Loucy (cell line): Measurements from ENCODE around the gene CTCFL.

Source experiments
- H2AFZ ChIP-seq: fragments of 200-600 bp; sonication (generic); 2 replicates; pipeline ENCODE4 v1.6.0; 2016; ENCODE audit warnings: antibody characterized with exemption, mild to moderate bottlenecking, low read length, moderate library complexity
- H3F3A ChIP-seq: fragments of 200-600 bp; 2 replicates; pipeline ENCODE4 v1.6.0; 2016; ENCODE audit warnings: antibody characterized with exemption, low read depth, mild to moderate bottlenecking
- H3K27me3 ChIP-seq: fragments of 200-600 bp; sonication (generic); 2 replicates; pipeline ENCODE4 v1.6.1; 2014; ENCODE audit warnings: low read length, mild to moderate bottlenecking; ENCODE audit not compliant: insufficient read depth, poor library complexity, severe bottlenecking
- H3K36me3 ChIP-seq: fragments of 200-600 bp; sonication (generic); 2 replicates; pipeline ENCODE4 v1.6.1; 2016; ENCODE audit warnings: low read length; ENCODE audit not compliant: insufficient read depth
- H3K4me1 ChIP-seq: fragments of 200-600 bp; sonication (generic); 2 replicates; pipeline ENCODE4 v1.5.1; 2014; ENCODE audit warnings: low read length, mild to moderate bottlenecking; ENCODE audit not compliant: insufficient read depth, poor library complexity, severe bottlenecking
- H3K4me2 ChIP-seq: fragments of 200-600 bp; sonication (generic); 2 replicates; pipeline ENCODE4 v1.6.0; 2014; ENCODE audit warnings: antibody characterized with exemption, low read length, low read depth, mild to moderate bottlenecking; ENCODE audit not compliant: poor library complexity, severe bottlenecking
- H3K4me3 ChIP-seq: fragments of 200-600 bp; sonication (generic); 2 replicates; pipeline ENCODE4 v1.5.1; 2014; ENCODE audit warnings: low read length, mild to moderate bottlenecking, mixed read lengths; ENCODE audit not compliant: poor library complexity, severe bottlenecking
- H3K79me2 ChIP-seq: fragments of 200-600 bp; sonication (generic); 2 replicates; pipeline ENCODE4 v1.6.1; 2014; ENCODE audit warnings: low read length; ENCODE audit not compliant: insufficient read depth
- H3K9ac ChIP-seq: fragments of 200-600 bp; sonication (generic); 2 replicates; pipeline ENCODE4 v1.6.0; 2014; ENCODE audit warnings: mild to moderate bottlenecking, low read depth, low read length, moderate library complexity; ENCODE audit not compliant: poor library complexity, severe bottlenecking
- H3K9me2 ChIP-seq: fragments of 200-600 bp; sonication (generic); replicated peaks from 2 replicates; pipeline ENCODE4 v1.6.1; 2016; ENCODE audit warnings: low read depth, low read length, mixed read lengths
- H3K9me3 ChIP-seq: fragments of 200-600 bp; sonication (generic); 2 replicates; pipeline ENCODE4 v1.6.1; 2014; ENCODE audit warnings: mild to moderate bottlenecking, antibody characterized with exemption, low read length, low read depth; ENCODE audit not compliant: insufficient read depth
- H4K20me1 ChIP-seq: fragments of 200-600 bp; sonication (generic); 2 replicates; pipeline ENCODE4 v1.6.0; 2014; ENCODE audit warnings: antibody characterized with exemption, low read length, mild to moderate bottlenecking; ENCODE audit not compliant: insufficient read depth, poor library complexity, severe bottlenecking
- EZH2phosphoT487 ChIP-seq: fragments of 200-600 bp; IDR thresholded peaks from 2 replicates; pipeline ENCODE4 v1.6.1; 2018; ENCODE audit warnings: antibody characterized with exemption, mild to moderate bottlenecking, moderate library complexity, borderline replicate concordance
- TF ChIP-seq, protein P1 (sequence below): fragments of 200-600 bp; sonication (generic); conservative IDR thresholded peaks from 2 replicates; pipeline ENCODE4 v1.5.1; 2014; ENCODE audit warnings: mild to moderate bottlenecking, antibody characterized with exemption, low read length

The CTCFL gene

DNA sequence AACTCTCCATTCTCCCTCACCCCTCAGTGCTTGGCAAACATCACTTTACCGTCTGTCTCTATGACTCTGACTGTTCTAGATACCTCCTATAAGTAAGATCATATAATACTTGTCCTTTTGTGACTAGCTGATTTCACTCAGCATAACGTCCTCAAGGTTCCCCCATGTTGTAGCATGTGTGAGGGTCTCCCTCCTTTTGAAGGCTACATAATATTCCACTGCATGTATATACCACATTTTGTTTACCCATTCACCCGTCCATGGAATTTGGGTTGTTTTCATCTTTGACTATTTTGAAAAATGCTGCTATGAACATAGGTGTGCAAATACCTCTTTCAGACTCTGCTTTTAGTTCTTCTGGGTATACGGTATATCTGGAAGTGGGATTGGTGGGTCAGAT lies 28.3 kb downstream of the CTCFL start:
- Histone ChIP-seq H3K4me3 (no peak overlapping the region), H3K4me2 (no peak overlapping the region), H4K20me1 (no peaks in the 10 kb centered on the region), H3K9me3 (no peaks in the 10 kb centered on the region), H3F3A (no peaks in the 10 kb centered on the region), H3K36me3 (no peaks in the 10 kb centered on the region), H3K27me3 (no peaks in the 10 kb centered on the region), H3K9me2 (no peaks in the 10 kb centered on the region), H3K79me2 (no peaks in the 10 kb centered on the region), H3K9ac (no peak overlapping the region), H3K4me1 (peaks cover 38% of the 10 kb centered on the region), H2AFZ (no peak overlapping the region)
- no peak for TF ChIP-seq EZH2phosphoT487
- TF ChIP-seq, protein P1, sequence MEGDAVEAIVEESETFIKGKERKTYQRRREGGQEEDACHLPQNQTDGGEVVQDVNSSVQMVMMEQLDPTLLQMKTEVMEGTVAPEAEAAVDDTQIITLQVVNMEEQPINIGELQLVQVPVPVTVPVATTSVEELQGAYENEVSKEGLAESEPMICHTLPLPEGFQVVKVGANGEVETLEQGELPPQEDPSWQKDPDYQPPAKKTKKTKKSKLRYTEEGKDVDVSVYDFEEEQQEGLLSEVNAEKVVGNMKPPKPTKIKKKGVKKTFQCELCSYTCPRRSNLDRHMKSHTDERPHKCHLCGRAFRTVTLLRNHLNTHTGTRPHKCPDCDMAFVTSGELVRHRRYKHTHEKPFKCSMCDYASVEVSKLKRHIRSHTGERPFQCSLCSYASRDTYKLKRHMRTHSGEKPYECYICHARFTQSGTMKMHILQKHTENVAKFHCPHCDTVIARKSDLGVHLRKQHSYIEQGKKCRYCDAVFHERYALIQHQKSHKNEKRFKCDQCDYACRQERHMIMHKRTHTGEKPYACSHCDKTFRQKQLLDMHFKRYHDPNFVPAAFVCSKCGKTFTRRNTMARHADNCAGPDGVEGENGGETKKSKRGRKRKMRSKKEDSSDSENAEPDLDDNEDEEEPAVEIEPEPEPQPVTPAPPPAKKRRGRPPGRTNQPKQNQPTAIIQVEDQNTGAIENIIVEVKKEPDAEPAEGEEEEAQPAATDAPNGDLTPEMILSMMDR: no peak

GRCh38 chr20:57495978-57496377 lies 29.0 kb downstream of the CTCFL start:
- no peaks in the 10 kb centered on the region for H3K9me2 ChIP-seq
- H3K9me3 ChIP-seq: no peaks in the 10 kb centered on the region
- no peaks in the 10 kb centered on the region for H3F3A ChIP-seq
- H3K4me1 ChIP-seq: peaks cover 40% of the 10 kb centered on the region
- H3K36me3 ChIP-seq: no peaks in the 10 kb centered on the region
- TF ChIP-seq, protein P1: no peak
- no peak for TF ChIP-seq EZH2phosphoT487
- no peaks in the 10 kb centered on the region for H3K79me2 ChIP-seq
- no peak overlapping the region for H3K9ac ChIP-seq
- no peak overlapping the region for H3K4me3 ChIP-seq
- H3K27me3 ChIP-seq: no peaks in the 10 kb centered on the region
- H2AFZ ChIP-seq: no peak overlapping the region
- H3K4me2 ChIP-seq: no peak overlapping the region
- no peaks in the 10 kb centered on the region for H4K20me1 ChIP-seq

DNA sequence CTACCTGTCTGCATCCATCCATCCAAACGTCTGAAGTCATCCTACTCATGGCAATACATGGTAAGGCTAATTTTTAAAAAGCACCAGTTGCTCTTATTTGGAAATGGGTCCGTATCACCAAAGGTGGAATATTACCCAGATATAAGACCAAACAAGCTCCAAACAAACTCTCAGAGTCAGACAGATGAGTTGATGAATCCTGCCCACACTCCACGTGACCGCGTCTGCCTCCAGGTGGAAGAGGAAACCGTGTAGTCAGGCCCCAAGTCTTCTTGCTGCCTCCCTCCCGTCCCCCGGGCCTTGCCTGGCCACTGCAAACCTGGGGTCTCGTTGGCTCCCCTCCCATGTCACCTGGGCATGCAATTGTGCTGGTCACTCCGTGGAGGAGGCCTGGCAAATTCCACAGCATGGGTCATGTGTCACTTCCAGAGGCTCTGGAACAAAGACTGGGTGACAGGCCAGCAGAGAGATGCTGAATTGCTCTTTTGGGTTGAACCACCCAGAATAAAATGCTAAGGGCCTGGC lies 31.8 kb downstream of the CTCFL start:
- 0 out of 2 replicates have a peak overlapping the region, but pooled peaks have one; percentile 3 for H2AFZ ChIP-seq
- no peaks in the 10 kb centered on the region for H3K27me3 ChIP-seq
- H3K36me3 ChIP-seq: no peaks in the 10 kb centered on the region
- no peaks in the 10 kb centered on the region for H3K79me2 ChIP-seq
- peak overlapping the region; percentile 17 for H3K4me3 ChIP-seq
- no peaks in the 10 kb centered on the region for H3K9me2 ChIP-seq
- peaks cover 34% of the 10 kb centered on the region for H3K4me1 ChIP-seq
- H4K20me1 ChIP-seq: no peaks in the 10 kb centered on the region
- no peak for TF ChIP-seq EZH2phosphoT487
- TF ChIP-seq, protein P1: no peak
- no peaks in the 10 kb centered on the region for H3F3A ChIP-seq
- no peaks in the 10 kb centered on the region for H3K9me3 ChIP-seq
- peak overlapping the region; percentile 76 for H3K9ac ChIP-seq
- H3K4me2 ChIP-seq: peak overlapping the region; percentile 85
